Posterior vena cava (tissue), 2 donors: ENCODE results near the gene RABL6. TPM values are rescaled to one million over a fixed set of nuclear protein-coding genes. Genes with fewer than 3 reads are reported as not detected.
"Not testable (repeated sequence)": the region's sequence is repeated elsewhere in the genome, so short reads cannot be mapped to it uniquely, and the experiment has no call there.

Experiments used
- DNase-seq: peaks from one replicate; pipeline ENCODE4 v3.0.0-alpha.2; 2020; ENCODE audit warnings: low spot score
- intact Hi-C, 2 donors: fragments of 100-400 bp; cut with DNase I; formaldehyde crosslinking; loops; one replicate each; pipeline versions ENCODE4 v1.14.1 to v1.14.2; 2022 to 2023
- microRNA-seq, 2 donors: library from miRNA; unstranded; fragments of <30 nt; microRNA quantifications; one replicate each; pipeline ENCODE4 v1.2.0, GENCODE V29; 2020 to 2021; ENCODE audit warnings: borderline microRNAs expressed in 2 of 2
- total RNA-seq, 2 donors: library from RNA; stranded (reverse); fragmentation: NEBNext Ultra II Directional; extraction: Animal tissue kit (Norgen Biotek cat#: 25700); gene quantifications; one replicate each; pipeline ENCODE4 v1.2.1, GENCODE V29; 2021
- donor health status: DM: yes; HTN: yes; CAD: no.
- donor health status: DM: yes; HTN: yes; CAD: no.

Gene RABL6
- total RNA-seq, 2 donors from 2014 or later = 47.9 to 49.8 TPM

- DNase-seq, intact Hi-C loops: not testable (repeated sequence)
Observed at GRCh38 chr9:136882947-136883283, 75.2 kb downstream of the RABL6 start.

GRCh38 chr9:136883670-136884069 lies 75.9 kb downstream of the RABL6 start:
- DNase-seq, intact Hi-C loops: not testable (repeated sequence)

GRCh38 chr9:136885950-136886578 lies 78.3 kb downstream of the RABL6 start, which contains the start of gene TRAF2:
TRAF2 (plus strand) TSS chr9:136886516; CDS start chr9:136898741, 12,225 bp downstream.
- intact Hi-C loops = loop anchor here in 1 of 2 donors (5.0 kb wide), 1 partner anchor 56 kb away; the partner anchor contains the start of gene FBXW5
- peak; percentile 99 for DNase-seq

GRCh38 chr9:136886610-136887597 lies 79.2 kb downstream of the RABL6 start:
- intact Hi-C loops = loop anchor here in 1 of 2 donors (5.0 kb wide), 1 partner anchor 55 kb away; the partner anchor contains the start of gene FBXW5
- no peak for DNase-seq

GRCh38 chr9:136888454-136888853 lies 80.7 kb downstream of the RABL6 start:
- DNase-seq = no peak
- intact Hi-C loops = loop anchor here in 1 of 2 donors (5.0 kb wide), 1 partner anchor 54 kb away; the partner anchor contains the start of gene FBXW5

GRCh38 chr9:136889858-136890257 lies 82.1 kb downstream of the RABL6 start:
- intact Hi-C loops = loop anchor here in 1 of 2 donors (5.0 kb wide), 1 partner anchor 52 kb away; the partner anchor contains the start of gene FBXW5
- no peak for DNase-seq

GRCh38 chr9:136890661-136891060 lies 82.9 kb downstream of the RABL6 start:
- intact Hi-C loops = no loop called here
- DNase-seq = no peak

Small RNA genes lying within 50 kb of the gene (microRNA-seq; reads per million reads assigned to microRNA genes)
- gene MIR4292 = 0 reads per million in 2 donors
- 0 reads per million in 2 donors for gene MIR4479

Other genes starting within 250 kb of the RABL6 start
- 100 to 1,000 TPM in 1 of 2 donors, 10 to 100 TPM in 1; 91.4 to 118 TPM for gene EGFL7, start 145.0 kb upstream of the RABL6 start, total RNA-seq
- 10 to 100 TPM; 27.1 to 28.8 TPM for gene AGPAT2, start 120.5 kb upstream of the RABL6 start, total RNA-seq
- 1 to 10 TPM; 7.1 to 8.3 TPM for gene DIPK1B, start 95.4 kb upstream of the RABL6 start, total RNA-seq
- 10 to 100 TPM in 1 of 2 donors, 1 to 10 TPM in 1; 9.2 to 10.0 TPM for gene LCN10, start 65.0 kb upstream of the RABL6 start, total RNA-seq
- gene LCN6, start 59.4 kb upstream of the RABL6 start, total RNA-seq = 10 to 100 TPM; 22.8 to 36.9 TPM
- gene LCN8, start 49.7 kb upstream of the RABL6 start, total RNA-seq = not detected
- not detected for gene LCN15, start 43.4 kb upstream of the RABL6 start, total RNA-seq
- gene TMEM141, start 16.6 kb upstream of the RABL6 start, total RNA-seq = 10 to 100 TPM; 28.1 to 33.9 TPM
- under 1 TPM; 0.29 to 0.42 TPM for gene CCDC183, start 11.6 kb upstream of the RABL6 start, total RNA-seq
- 1 to 10 TPM; 4.7 to 5.9 TPM for gene AJM1, start 34.5 kb downstream of the RABL6 start, total RNA-seq
- 10 to 100 TPM; 71.7 to 87.9 TPM for gene PHPT1, start 41.5 kb downstream of the RABL6 start, total RNA-seq
- gene MAMDC4, start 44.4 kb downstream of the RABL6 start, total RNA-seq = 1 to 10 TPM; 1.5 to 2.4 TPM
- gene EDF1, start 58.4 kb downstream of the RABL6 start, total RNA-seq = 100 to 1,000 TPM; 178 to 191 TPM
- gene TRAF2, start 78.6 kb downstream of the RABL6 start, total RNA-seq = 10 to 100 TPM in 1 of 2 donors, 1 to 10 TPM in 1; 8.7 to 10.9 TPM
- gene FBXW5, start 136.8 kb downstream of the RABL6 start, total RNA-seq = 100 to 1,000 TPM in 1 of 2 donors, 10 to 100 TPM in 1; 95.0 to 100 TPM
- 1 to 10 TPM; 1.4 TPM for gene C8G, start 137.3 kb downstream of the RABL6 start, total RNA-seq
- gene LCN12, start 144.3 kb downstream of the RABL6 start, total RNA-seq = under 1 TPM; 0.62 to 0.88 TPM
- gene PTGDS, start 169.6 kb downstream of the RABL6 start, total RNA-seq = 100 to 1,000 TPM; 475 to 547 TPM
- 1 to 10 TPM; 2.0 to 2.4 TPM for gene LCNL1, start 175.0 kb downstream of the RABL6 start, total RNA-seq
- 10 to 100 TPM; 23.1 to 25.4 TPM for gene PAXX, start 184.5 kb downstream of the RABL6 start, total RNA-seq
- gene CLIC3, start 188.6 kb downstream of the RABL6 start, total RNA-seq = 1 to 10 TPM; 1.9 to 3.8 TPM
- gene ABCA2, start 220.3 kb downstream of the RABL6 start, total RNA-seq = 10 to 100 TPM; 30.8 to 32.8 TPM
- gene FUT7, start 224.1 kb downstream of the RABL6 start, total RNA-seq = under 1 TPM; 0.24 to 0.32 TPM
- 100 to 1,000 TPM; 129 to 133 TPM for gene NPDC1, start 238.2 kb downstream of the RABL6 start, total RNA-seq
- gene ENTPD2, start 246.1 kb downstream of the RABL6 start, total RNA-seq = 1 to 10 TPM in 1 of 2 donors, under 1 TPM in 1; 0.48 to 1.2 TPM